HepG2 (cell line): ENCODE results near the gene DOK1. TPM values are rescaled to one million over a fixed set of nuclear protein-coding genes. Genes with fewer than 3 reads are reported as not detected.

Source experiments
- AKAP8 ChIP-seq: sonication (generic); formaldehyde crosslinking; IDR thresholded peaks from 2 replicates; pipeline ENCODE4 v1.5.1; 2020; ENCODE audit warnings: mild to moderate bottlenecking, missing genetic modification reagents
- CAMTA2 ChIP-seq: sonication (generic); formaldehyde crosslinking; IDR thresholded peaks from 2 replicates; pipeline ENCODE4 v1.4.0; 2020; ENCODE audit warnings: mild to moderate bottlenecking, missing genetic modification reagents, borderline replicate concordance
- CREB1 ChIP-seq, 2 experiments: fragments of 450-650 bp in 1 of 2; IDR thresholded peaks; 2 replicates each; pipeline ENCODE4 v1.6.1; 2016 to 2017; ENCODE audit warnings: control low read depth in 1 of 2, mild to moderate bottlenecking in 1 of 2, missing compliant biosample characterization in 1 of 2, missing genetic modification characterization in 1 of 2
- GMEB1 ChIP-seq: sonication (generic); formaldehyde crosslinking; IDR thresholded peaks from 2 replicates; pipeline ENCODE4 v1.5.1; 2020; ENCODE audit warnings: missing genetic modification reagents, mild to moderate bottlenecking, borderline replicate concordance
- IKZF4 ChIP-seq: sonication (generic); formaldehyde crosslinking; IDR thresholded peaks from 2 replicates; pipeline ENCODE4 v1.5.1; 2020; ENCODE audit warnings: borderline replicate concordance, mild to moderate bottlenecking, low read depth, missing genetic modification reagents; ENCODE audit errors: not compliant biosample characterization
- ISL2 ChIP-seq: sonication (generic); formaldehyde crosslinking; IDR thresholded peaks from 2 replicates; pipeline ENCODE4 v1.5.0; 2020; ENCODE audit warnings: missing genetic modification reagents
- MED13 ChIP-seq: sonication (generic); formaldehyde crosslinking; IDR thresholded peaks from 2 replicates; pipeline ENCODE4 v1.5.0; 2020; ENCODE audit warnings: missing genetic modification reagents
- MIER2 ChIP-seq: IDR thresholded peaks from 2 replicates; pipeline ENCODE4 v1.6.1; 2016; ENCODE audit warnings: missing biosample characterization, missing genetic modification reagents
- MTA3 ChIP-seq: sonication (generic); formaldehyde crosslinking; IDR thresholded peaks from 2 replicates; pipeline ENCODE4 v1.4.0; 2020; ENCODE audit warnings: missing genetic modification reagents
- STAT6 ChIP-seq: sonication (generic); formaldehyde crosslinking; IDR thresholded peaks from 2 replicates; pipeline ENCODE4 v1.4.0; 2020; ENCODE audit warnings: missing genetic modification reagents, mild to moderate bottlenecking, borderline replicate concordance
- TIGD3 ChIP-seq: sonication (generic); formaldehyde crosslinking; IDR thresholded peaks from 2 replicates; pipeline ENCODE4 v1.5.1; 2020; ENCODE audit warnings: mild to moderate bottlenecking, missing genetic modification reagents, borderline replicate concordance
- TRAFD1 ChIP-seq: sonication (generic); formaldehyde crosslinking; IDR thresholded peaks from 2 replicates; pipeline ENCODE4 v1.5.1; 2020; ENCODE audit warnings: missing genetic modification reagents, mild to moderate bottlenecking, borderline replicate concordance
- ZFAT ChIP-seq: sonication (generic); formaldehyde crosslinking; conservative IDR thresholded peaks from 2 replicates; pipeline ENCODE4 v1.8.1; 2023; ENCODE audit warnings: missing genetic modification reagents, inconsistent platforms
- ZNF276 ChIP-seq: sonication (generic); formaldehyde crosslinking; IDR thresholded peaks from 2 replicates; pipeline ENCODE4 v1.4.0; 2020; ENCODE audit warnings: mild to moderate bottlenecking, low read depth, missing genetic modification reagents
- ZNF335 ChIP-seq: sonication (generic); formaldehyde crosslinking; IDR thresholded peaks from 2 replicates; pipeline ENCODE4 v1.4.0; 2020; ENCODE audit warnings: missing genetic modification reagents
- ZNF598 ChIP-seq: sonication (generic); formaldehyde crosslinking; IDR thresholded peaks from 2 replicates; pipeline ENCODE4 v1.5.1; 2020; ENCODE audit warnings: mild to moderate bottlenecking, missing genetic modification reagents, borderline replicate concordance
- ZNF737 ChIP-seq: sonication (generic); formaldehyde crosslinking; IDR thresholded peaks from 2 replicates; pipeline ENCODE4 v1.5.0; 2020; ENCODE audit warnings: missing genetic modification reagents, mild to moderate bottlenecking, borderline replicate concordance
- ZNF841 ChIP-seq: sonication (generic); formaldehyde crosslinking; IDR thresholded peaks from 2 replicates; pipeline ENCODE4 v1.8.1; 2023; ENCODE audit warnings: missing genetic modification reagents, borderline replicate concordance
- ZSCAN30 ChIP-seq: sonication (generic); formaldehyde crosslinking; IDR thresholded peaks from 2 replicates; pipeline ENCODE4 v1.5.0; 2020; ENCODE audit warnings: mild to moderate bottlenecking, missing genetic modification reagents
- polyA plus RNA-seq, 8 experiments: library from polyadenylated mRNA; depleted of rRNA in 3 of 8; stranded (reverse) in 7 of 8; unstranded in 1 of 8; fragments of >200 nt; fragmentation: Illumina TruSeq in 4 of 8; extraction: Trizol in 4 of 8; gene quantifications; 2 replicates each; pipeline versions ENCODE4 v1.2.1 to v1.2.3, GENCODE V29; 2011 to 2016; ENCODE audit warnings: low read depth in 4 of 8, missing spikeins in 1 of 8, mixed read lengths in 1 of 8; ENCODE audit not compliant: insufficient read depth in 1 of 8
- total RNA-seq, 5 experiments: library from RNA; depleted of rRNA; stranded (reverse); fragments of >200 nt; fragmentation: Illumina TruSeq; extraction: Trizol; gene quantifications; 2 replicates each; pipeline ENCODE4 v1.2.3, GENCODE V29; 2016; ENCODE audit warnings: low read depth in 1 of 5

The DOK1 gene
- total and polyA plus RNA-seq, 2 of the 13 experiments (the other 11 are each of a cell fraction or from before 2014, with no cell fraction given): 0.53 to 0.74 TPM

- TF ChIP-seq AKAP8 (CRISPR knock-in tag) (no peak), ZNF598 (CRISPR knock-in tag) (no peak), MTA3 (CRISPR knock-in tag) (no peak), ZNF841 (CRISPR knock-in tag) (no peak), ISL2 (no peak), TRAFD1 (0 out of 2 replicates have a peak, but pooled peaks have one; percentile 54), GMEB1 (no peak), ZNF276 (CRISPR knock-in tag) (peak; percentile 77; the same call in 1 of the 2 replicates), ZFAT (CRISPR knock-in tag) (no peak), IKZF4 (CRISPR knock-in tag) (no peak), ZNF737 (CRISPR knock-in tag) (no peak), MED13 (CRISPR knock-in tag) (no peak), TIGD3 (CRISPR knock-in tag) (no peak), CREB1 (IDR thresholded peaks at IDR 0.05) (no peak), CREB1 (CRISPR knock-in tag; IDR thresholded peaks at IDR 0.05) (no peak), ZNF335 (no peak), ZSCAN30 (CRISPR knock-in tag) (no peak), STAT6 (CRISPR knock-in tag) (no peak), CAMTA2 (CRISPR knock-in tag) (no peak), MIER2 (no peak)
Measured at GRCh38 chr2:74524955-74525716, 29.4 kb upstream of the DOK1 start (continued).
